LHCN-M2 (cell line): ENCODE results near the gene BUD23. TPM values are rescaled to one million over a fixed set of nuclear protein-coding genes. Genes with fewer than 3 reads are reported as not detected.
"Not testable (repeated sequence)": the region's sequence is repeated elsewhere in the genome, so short reads cannot be mapped to it uniquely, and the experiment has no call there.

Source experiments
- DNase-seq: peaks from one replicate; pipeline ENCODE4 v3.0.0-alpha.2; 2012; ENCODE audit warnings: low read depth
- total RNA-seq: library from RNA; depleted of rRNA; stranded (reverse); fragments of >200 nt; gene quantifications from 2 replicates; pipeline ENCODE4 v1.2.3, GENCODE V29; 2014

Gene BUD23
- total RNA-seq, 1 experiment from 2014 or later: 82.6 TPM

- no peak for DNase-seq
Observed at GRCh38 chr7:73700581-73701134, 17.3 kb downstream of the BUD23 start.

GRCh38 chr7:73701357-73701995 is 18.1 kb downstream of the BUD23 start:
- peak; percentile 55 for DNase-seq

- no peak for DNase-seq
Observed at GRCh38 chr7:73702226-73702625, 18.8 kb downstream of the BUD23 start.

- no peak for DNase-seq
Observed at GRCh38 chr7:73702665-73703064, 19.3 kb downstream of the BUD23 start.

- DNase-seq: no peak
Observed at GRCh38 chr7:73703225-73703624, 19.8 kb downstream of the BUD23 start.

GRCh38 chr7:73703757-73704639 is 20.6 kb downstream of the BUD23 start:
- no peak for DNase-seq

GRCh38 chr7:73704640-73705550 is 21.5 kb downstream of the BUD23 start:
- no peak for DNase-seq

GRCh38 chr7:73705551-73705920 is 22.1 kb downstream of the BUD23 start:
- DNase-seq: no peak

- no peak for DNase-seq
Observed at GRCh38 chr7:73706126-73707044, 23.0 kb downstream of the BUD23 start.

- DNase-seq: no peak
Observed at GRCh38 chr7:73707045-73707631, 23.7 kb downstream of the BUD23 start.

- DNase-seq: no peak
Observed at GRCh38 chr7:73708961-73709549, 25.7 kb downstream of the BUD23 start.

GRCh38 chr7:73712773-73713172 is 29.4 kb downstream of the BUD23 start:
- DNase-seq: no peak

GRCh38 chr7:73713319-73713718 is 29.9 kb downstream of the BUD23 start:
- DNase-seq: not testable (repeated sequence)

- peak; percentile 99 for DNase-seq
Observed at GRCh38 chr7:73715648-73716317, 32.4 kb downstream of the BUD23 start.

- no peak for DNase-seq
Observed at GRCh38 chr7:73716318-73716890, 33.0 kb downstream of the BUD23 start.

GRCh38 chr7:73717025-73717807 is 33.8 kb downstream of the BUD23 start:
- DNase-seq: no peak

GRCh38 chr7:73717991-73718405 is 34.6 kb downstream of the BUD23 start:
- peak; percentile 98 for DNase-seq

GRCh38 chr7:73718438-73718881 is 35.1 kb downstream of the BUD23 start:
- DNase-seq: no peak
